ENCODE measurements around the gene RPS6KA5. TPM values are rescaled to one million over a fixed set of nuclear protein-coding genes. Genes with fewer than 3 reads are reported as not detected.

The RPS6KA5 gene
- total RNA-seq, 1 experiment from 2014 or later = 2.6 TPM

GRCh38 chr14:90819734-90820393 is 240.6 kb downstream of the RPS6KA5 start:
- ATAC-seq = no peak
- H3K4me1 ChIP-seq (ENCODE audit: control insufficient read depth, insufficient read depth, low read length) = no peaks in the 10 kb centered on the region; the same call in 1 of the 2 replicates
- ChIA-PET CTCF (interaction anchor here (0.9 kb wide), 1 partner anchor 846 kb away, joined by 3 read pairs; no protein-coding TSS in a partner anchor), POLR2A (no interaction called here)
- no peaks in the 10 kb centered on the region for H3K27me3 ChIP-seq (ENCODE audit: control insufficient read depth, insufficient read depth, low read length)
- DNase-seq (ENCODE audit: low read depth, low spot score) = no peak
- no TSS peak for BruUV-seq (replicated peaks)
- no peaks in the 10 kb centered on the region for H3K9me3 ChIP-seq (ENCODE audit: control insufficient read depth, insufficient read depth, low read depth, low read length)
- H3K36me3 ChIP-seq (ENCODE audit: control insufficient read depth, insufficient read depth, low read length) = no peaks in the 10 kb centered on the region; the same call in 1 of the 2 replicates
- no peak overlapping the region for H3K4me3 ChIP-seq (ENCODE audit: low read depth in 2 of 2, low read length in 2 of 2)
- intact Hi-C loops (cut with micrococcal nuclease; ENCODE audit: unreplicated experiment) = no loop called here
- H3K27ac ChIP-seq (ENCODE audit: low read length) = no peak overlapping the region
- in situ Hi-C loops (cut with HindIII; ENCODE audit: low pct_unique_long_range_greater_than_20kb, low sequenced_read_pairs) = no loop called here
- TF ChIP-seq POLR2AphosphoS5 (IDR thresholded peaks at IDR 0.05; ENCODE audit: low read depth, low read length) = no peak
- TF ChIP-seq SIN3A (IDR thresholded peaks at IDR 0.05; ENCODE audit: borderline replicate concordance, insufficient read depth, low read depth, low read length) = no peak
- TF ChIP-seq REST (IDR thresholded peaks at IDR 0.05; ENCODE audit: insufficient read depth in 1 of 2, low read depth in 2 of 2, low read length in 1 of 2) = no peak
- TF ChIP-seq CTCF (IDR thresholded peaks at IDR 0.05) = no peak
- no peak for TF ChIP-seq TCF7L2 (IDR thresholded peaks at IDR 0.05; ENCODE audit: low read depth, low read length)

- Histone ChIP-seq H3K4me1 (ENCODE audit: control insufficient read depth, insufficient read depth, low read length) (no peaks in the 10 kb centered on the region; the same call in 1 of the 2 replicates), H3K4me3 (ENCODE audit: low read depth in 2 of 2, low read length in 2 of 2) (no peak overlapping the region), H3K27me3 (ENCODE audit: control insufficient read depth, insufficient read depth, low read length) (no peaks in the 10 kb centered on the region), H3K27ac (ENCODE audit: low read length) (no peak overlapping the region), H3K36me3 (ENCODE audit: control insufficient read depth, insufficient read depth, low read length) (no peaks in the 10 kb centered on the region; the same call in 1 of the 2 replicates), H3K9me3 (ENCODE audit: control insufficient read depth, insufficient read depth, low read depth, low read length) (no peaks in the 10 kb centered on the region)
- DNase-seq (ENCODE audit: low read depth, low spot score) = no peak
- in situ Hi-C loops (cut with HindIII; ENCODE audit: low pct_unique_long_range_greater_than_20kb, low sequenced_read_pairs) = no loop called here
- no TSS peak for BruUV-seq (replicated peaks)
- ATAC-seq = no peak
- TF ChIP-seq POLR2AphosphoS5 (IDR thresholded peaks at IDR 0.05; ENCODE audit: low read depth, low read length) (no peak), TCF7L2 (IDR thresholded peaks at IDR 0.05; ENCODE audit: low read depth, low read length) (no peak), REST (IDR thresholded peaks at IDR 0.05; ENCODE audit: insufficient read depth in 1 of 2, low read depth in 2 of 2, low read length in 1 of 2) (no peak), SIN3A (IDR thresholded peaks at IDR 0.05; ENCODE audit: borderline replicate concordance, insufficient read depth, low read depth, low read length) (no peak), CTCF (IDR thresholded peaks at IDR 0.05) (no peak)
- POLR2A ChIA-PET = interaction anchor here (0.7 kb wide), 1 partner anchor 32 kb away, joined by 4 read pairs; no protein-coding TSS in a partner anchor
- intact Hi-C loops (cut with micrococcal nuclease; ENCODE audit: unreplicated experiment) = no loop called here
- CTCF ChIA-PET = no interaction called here
Measured at GRCh38 chr14:90818715-90819114, 241.7 kb downstream of the RPS6KA5 start.
